WERI-Rb-1 (cell line): ENCODE data around the gene DNAJB14.

Experiments
- DNase-seq: peaks from one replicate; pipeline ENCODE4 v3.0.0-alpha.2; 2020
- H3K27ac ChIP-seq: fragments of 250-450 bp; sonication (Bioruptor Pico); 2 replicates; pipeline ENCODE4 v1.5.1; 2020; ENCODE audit warnings: mild to moderate bottlenecking, moderate library complexity
- H3K27me3 ChIP-seq: fragments of 250-450 bp; sonication (Bioruptor Pico); 2 replicates; pipeline ENCODE4 v1.5.1; 2021; ENCODE audit warnings: mild to moderate bottlenecking, low read depth, moderate library complexity; ENCODE audit not compliant: insufficient read depth, severe bottlenecking
- H3K36me3 ChIP-seq: fragments of 250-450 bp; sonication (Bioruptor Pico); 2 replicates; pipeline ENCODE4 v1.5.1; 2020; ENCODE audit warnings: mild to moderate bottlenecking, moderate library complexity
- H3K4me3 ChIP-seq: 2 replicates; pipeline ENCODE4 v1.5.1; 2011; ENCODE audit warnings: low read depth, mild to moderate bottlenecking, control low read depth, low read length
- H3K9me3 ChIP-seq: fragments of 250-450 bp; sonication (Bioruptor Pico); 2 replicates; pipeline ENCODE4 v1.5.1; 2021; ENCODE audit warnings: mild to moderate bottlenecking, moderate library complexity; ENCODE audit not compliant: severe bottlenecking
- CTCF ChIP-seq: IDR thresholded peaks from 2 replicates; pipeline ENCODE4 v1.5.1; 2011; ENCODE audit warnings: low read depth, mild to moderate bottlenecking, control low read depth, inconsistent platforms, low read length

The DNAJB14 gene

GRCh38 chr4:99878604-99879003 is 67.8 kb downstream of the DNAJB14 start:
- H3K4me3 ChIP-seq = no peak overlapping the region
- no peak for TF ChIP-seq CTCF
- peaks cover 38% of the 10 kb centered on the region for H3K36me3 ChIP-seq
- no peaks in the 10 kb centered on the region for H3K9me3 ChIP-seq
- no peak for DNase-seq
- H3K27ac ChIP-seq = no peak overlapping the region
- no peaks in the 10 kb centered on the region for H3K27me3 ChIP-seq

GRCh38 chr4:99876946-99877345 is 69.5 kb downstream of the DNAJB14 start:
- DNase-seq = no peak
- H3K4me3 ChIP-seq = no peak overlapping the region
- no peaks in the 10 kb centered on the region for H3K9me3 ChIP-seq
- no peak overlapping the region for H3K27ac ChIP-seq
- TF ChIP-seq CTCF = no peak
- peaks cover 31% of the 10 kb centered on the region for H3K36me3 ChIP-seq
- H3K27me3 ChIP-seq = no peaks in the 10 kb centered on the region

- DNase-seq = no peak
Measured at GRCh38 chr4:99875071-99875470, 71.3 kb downstream of the DNAJB14 start.

GRCh38 chr4:99872570-99872969 is 73.8 kb downstream of the DNAJB14 start:
- no peak for DNase-seq
- no peak for TF ChIP-seq CTCF
- Histone ChIP-seq H3K9me3 (no peaks in the 10 kb centered on the region), H3K4me3 (no peak overlapping the region), H3K27me3 (no peaks in the 10 kb centered on the region), H3K27ac (no peak overlapping the region), H3K36me3 (no peaks in the 10 kb centered on the region; the same call in 1 of the 2 replicates)

More at GRCh38 chr4:99875071-99875470, 71.3 kb downstream of the DNAJB14 start:
- H3K27ac ChIP-seq = no peak overlapping the region
- peaks cover 12% of the 10 kb centered on the region for H3K36me3 ChIP-seq
- no peak for TF ChIP-seq CTCF
- no peaks in the 10 kb centered on the region for H3K27me3 ChIP-seq
- no peaks in the 10 kb centered on the region for H3K9me3 ChIP-seq
- no peak overlapping the region for H3K4me3 ChIP-seq

GRCh38 chr4:99868126-99868596 is 78.3 kb downstream of the DNAJB14 start:
- Histone ChIP-seq H3K4me3 (no peak overlapping the region), H3K27me3 (no peaks in the 10 kb centered on the region), H3K27ac (no peak overlapping the region), H3K36me3 (no peaks in the 10 kb centered on the region), H3K9me3 (no peaks in the 10 kb centered on the region)
- DNase-seq = no peak
- TF ChIP-seq CTCF = no peak

- Histone ChIP-seq H3K27me3 (no peaks in the 10 kb centered on the region), H3K36me3 (no peaks in the 10 kb centered on the region), H3K4me3 (no peak overlapping the region), H3K27ac (no peak overlapping the region), H3K9me3 (no peaks in the 10 kb centered on the region)
- TF ChIP-seq CTCF = no peak
- DNase-seq = no peak
Measured at GRCh38 chr4:99863804-99864203, 82.6 kb downstream of the DNAJB14 start.
